K562 (cell line): Measurements from ENCODE around the gene SORT1. TPM values are rescaled to one million over a fixed set of nuclear protein-coding genes. Genes with fewer than 3 reads are reported as not detected.

Experiments used
- JUND ChIP-seq, 2 experiments: IDR thresholded peaks; 2 replicates in 1 of 2; 3 replicates in 1 of 2; pipeline ENCODE4 v1.6.1; 2011; ENCODE audit warnings: borderline replicate concordance in 2 of 2, low read depth in 2 of 2, low read length in 2 of 2, improper control_type of control experiment in 1 of 2, missing biosample characterization in 1 of 2, missing genetic modification characterization in 1 of 2, missing genetic modification reagents in 1 of 2
- KDM5B ChIP-seq: fragments of 200-600 bp; sonication (generic); IDR thresholded peaks from 2 replicates; pipeline ENCODE4 v1.6.1; 2012; ENCODE audit warnings: low read depth, mild to moderate bottlenecking, moderate library complexity, low read length, control low read depth, inconsistent platforms; ENCODE audit not compliant: insufficient replicate concordance
- LARP7 ChIP-seq: fragments of 450-650 bp; IDR thresholded peaks from 2 replicates; pipeline ENCODE4 v1.6.1; 2016
- MCM3 ChIP-seq: fragments of 450-650 bp; IDR thresholded peaks from 2 replicates; pipeline ENCODE4 v1.6.1; 2016
- MYC ChIP-seq, 2 experiments: fragments of 250-450 bp in 1 of 2; sonication (Bioruptor Pico) in 1 of 2; IDR thresholded peaks; 2 replicates each; pipeline versions ENCODE4 v1.5.1 to v1.6.1; 2012 to 2021; ENCODE audit warnings: low read depth in 2 of 2, borderline replicate concordance in 1 of 2, improper control_type of control experiment in 1 of 2, low read length in 1 of 2, mild to moderate bottlenecking in 1 of 2, moderate library complexity in 1 of 2
- NCOA2 ChIP-seq, 2 experiments: fragments of 450-650 bp; IDR thresholded peaks; 2 replicates each; pipeline ENCODE4 v1.6.1; 2018; ENCODE audit warnings: mild to moderate bottlenecking in 2 of 2, moderate library complexity in 1 of 2; ENCODE audit not compliant: partially characterized antibody in 2 of 2
- NR4A1 ChIP-seq, 2 experiments: fragments of 250-450 bp in 1 of 2; fragments of 450-650 bp in 1 of 2; sonication (Bioruptor Pico) in 1 of 2; IDR thresholded peaks; 2 replicates each; pipeline versions ENCODE4 v1.4.0 to v1.6.1; 2016 to 2020; ENCODE audit warnings: mild to moderate bottlenecking in 2 of 2, missing compliant biosample characterization in 1 of 2, missing genetic modification characterization in 1 of 2, moderate library complexity in 1 of 2
- POLR2AphosphoS2 ChIP-seq: IDR thresholded peaks from 2 replicates; pipeline ENCODE4 v1.6.1; 2012; ENCODE audit warnings: low read length, improper control_type of control experiment
- RFX7 ChIP-seq: fragments of 250-450 bp; sonication (Bioruptor Pico); IDR thresholded peaks from 2 replicates; pipeline ENCODE4 v1.5.1; 2021; ENCODE audit warnings: mild to moderate bottlenecking
- SPI1 ChIP-seq: IDR thresholded peaks from 2 replicates; pipeline ENCODE4 v1.6.1; 2011; ENCODE audit warnings: low read depth, low read length, control low read depth, borderline replicate concordance
- TAF7 ChIP-seq: fragments of 450-650 bp; IDR thresholded peaks from 2 replicates; pipeline ENCODE4 v1.6.1; 2016; ENCODE audit warnings: missing genetic modification characterization, missing compliant biosample characterization
- TEAD4 ChIP-seq, 2 experiments: sonication (generic) in 1 of 2; formaldehyde crosslinking in 1 of 2; IDR thresholded peaks; 2 replicates each; pipeline versions ENCODE4 v1.6.1 to v1.8.0; 2012 to 2022; ENCODE audit warnings: borderline replicate concordance in 1 of 2, inconsistent platforms in 1 of 2, low read length in 1 of 2, mild to moderate bottlenecking in 1 of 2, missing genetic modification reagents in 1 of 2
- ZFP1 ChIP-seq: fragments of 450-650 bp; formaldehyde crosslinking; IDR thresholded peaks from 2 replicates; pipeline ENCODE4 v1.4.0; 2020; ENCODE audit warnings: mild to moderate bottlenecking, mixed read lengths
- ZNF143 ChIP-seq: sonication (generic); formaldehyde crosslinking; IDR thresholded peaks from 2 replicates; pipeline ENCODE4 v1.9.0; 2022; ENCODE audit warnings: mild to moderate bottlenecking, missing genetic modification reagents
- ZNF217 ChIP-seq: sonication (generic); formaldehyde crosslinking; IDR thresholded peaks from 2 replicates; pipeline ENCODE4 v1.8.0; 2022; ENCODE audit warnings: mild to moderate bottlenecking, missing genetic modification reagents
- ZNF239 ChIP-seq: fragments of 250-450 bp; sonication (Bioruptor Pico); IDR thresholded peaks from 2 replicates; pipeline ENCODE4 v1.4.0; 2020; ENCODE audit warnings: mild to moderate bottlenecking
- ZNF354B ChIP-seq: fragments of 250-450 bp; sonication (Bioruptor Pico); IDR thresholded peaks from 2 replicates; pipeline ENCODE4 v1.4.0; 2020
- polyA plus RNA-seq, 8 experiments: library from polyadenylated mRNA; depleted of rRNA in 4 of 8; stranded (reverse) in 5 of 8; unstranded in 3 of 8; fragments of >200 nt; fragmentation: Nextera tagmentation in 2 of 8; fragmentation: Illumina TruSeq in 1 of 8; extraction: Ambion mirVana in 2 of 8; extraction: Trizol in 1 of 8; gene quantifications; 2 replicates each; pipeline versions ENCODE4 v1.2.1 to v1.2.3, GENCODE V29; 2011 to 2014; ENCODE audit warnings: inconsistent platforms in 1 of 8, missing spikeins in 1 of 8
- total RNA-seq, 7 experiments: library from RNA; depleted of rRNA in 6 of 7; stranded (reverse); fragments of >200 nt in 6 of 7; fragmentation: Illumina TruSeq in 2 of 7; extraction: Trizol in 2 of 7; gene quantifications; 2 replicates each; pipeline versions ENCODE4 v1.2.1 to v1.2.3, GENCODE V29; 2011 to 2021; ENCODE audit warnings: low replicate concordance in 1 of 7
- TF ChIP-seq, protein P1 (sequence below): fragments of 450-650 bp; conservative IDR thresholded peaks from 2 replicates; pipeline ENCODE4 v1.6.1; 2016; ENCODE audit warnings: missing genetic modification characterization, low read depth, mild to moderate bottlenecking, control low read depth, missing compliant biosample characterization
- TF ChIP-seq, protein P2 (sequence below): fragments of 450-650 bp; IDR thresholded peaks from 2 replicates; pipeline ENCODE4 v1.6.1; 2018; ENCODE audit not compliant: partially characterized antibody
- TF ChIP-seq, protein P3 (sequence below): fragments of 450-650 bp; formaldehyde crosslinking; IDR thresholded peaks from 2 replicates; pipeline ENCODE4 v1.4.0; 2022; ENCODE audit warnings: missing genetic modification characterization

The SORT1 gene
- total and polyA plus RNA-seq, 9 of the 15 experiments (the other 6 are each of a cell fraction or from before 2014, with no cell fraction given): 27.4 to 112 (median 65.0) TPM

DNA sequence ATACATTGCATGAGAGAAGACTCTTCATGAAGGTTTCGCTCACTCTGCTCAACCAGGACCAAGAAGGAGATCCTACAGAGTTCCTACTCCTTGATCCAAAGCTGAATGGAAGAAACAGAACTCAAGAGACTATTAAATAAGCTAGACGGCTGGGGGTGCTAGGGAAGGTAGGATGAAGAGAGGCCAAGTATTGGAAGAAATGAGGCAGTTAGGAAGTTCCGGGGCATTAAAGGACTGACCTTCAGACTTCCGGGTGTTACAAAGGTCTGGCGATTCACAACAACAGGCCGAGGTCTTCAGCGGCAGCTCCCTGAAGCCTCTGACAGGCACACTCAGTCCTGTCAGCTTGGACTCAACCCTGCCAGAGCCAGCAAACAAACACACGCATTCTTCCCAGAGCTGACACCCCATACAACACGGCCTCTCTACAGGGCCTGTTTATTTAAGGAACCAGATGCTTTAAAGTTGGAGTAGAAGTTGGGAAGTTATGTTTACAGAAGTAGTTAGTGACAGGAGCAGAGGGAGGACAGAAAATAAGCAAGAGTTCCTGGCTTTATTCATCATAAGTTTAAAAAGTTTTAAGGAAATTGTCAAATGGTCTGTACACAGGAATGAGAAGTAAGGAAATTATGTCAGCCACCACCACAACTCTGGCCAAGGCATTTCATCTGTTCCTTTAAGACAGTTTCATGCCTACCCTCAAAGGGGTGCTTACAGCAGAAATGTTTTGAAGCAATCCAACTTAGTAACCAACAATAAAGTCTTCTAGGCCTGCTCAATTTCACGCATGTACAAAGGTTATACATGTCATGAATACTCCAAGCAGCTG is 4.7 kb downstream of the SORT1 start (continued):
- TF ChIP-seq, protein P1, sequence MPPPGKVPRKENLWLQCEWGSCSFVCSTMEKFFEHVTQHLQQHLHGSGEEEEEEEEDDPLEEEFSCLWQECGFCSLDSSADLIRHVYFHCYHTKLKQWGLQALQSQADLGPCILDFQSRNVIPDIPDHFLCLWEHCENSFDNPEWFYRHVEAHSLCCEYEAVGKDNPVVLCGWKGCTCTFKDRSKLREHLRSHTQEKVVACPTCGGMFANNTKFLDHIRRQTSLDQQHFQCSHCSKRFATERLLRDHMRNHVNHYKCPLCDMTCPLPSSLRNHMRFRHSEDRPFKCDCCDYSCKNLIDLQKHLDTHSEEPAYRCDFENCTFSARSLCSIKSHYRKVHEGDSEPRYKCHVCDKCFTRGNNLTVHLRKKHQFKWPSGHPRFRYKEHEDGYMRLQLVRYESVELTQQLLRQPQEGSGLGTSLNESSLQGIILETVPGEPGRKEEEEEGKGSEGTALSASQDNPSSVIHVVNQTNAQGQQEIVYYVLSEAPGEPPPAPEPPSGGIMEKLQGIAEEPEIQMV: no peak
- TF ChIP-seq, protein P2, sequence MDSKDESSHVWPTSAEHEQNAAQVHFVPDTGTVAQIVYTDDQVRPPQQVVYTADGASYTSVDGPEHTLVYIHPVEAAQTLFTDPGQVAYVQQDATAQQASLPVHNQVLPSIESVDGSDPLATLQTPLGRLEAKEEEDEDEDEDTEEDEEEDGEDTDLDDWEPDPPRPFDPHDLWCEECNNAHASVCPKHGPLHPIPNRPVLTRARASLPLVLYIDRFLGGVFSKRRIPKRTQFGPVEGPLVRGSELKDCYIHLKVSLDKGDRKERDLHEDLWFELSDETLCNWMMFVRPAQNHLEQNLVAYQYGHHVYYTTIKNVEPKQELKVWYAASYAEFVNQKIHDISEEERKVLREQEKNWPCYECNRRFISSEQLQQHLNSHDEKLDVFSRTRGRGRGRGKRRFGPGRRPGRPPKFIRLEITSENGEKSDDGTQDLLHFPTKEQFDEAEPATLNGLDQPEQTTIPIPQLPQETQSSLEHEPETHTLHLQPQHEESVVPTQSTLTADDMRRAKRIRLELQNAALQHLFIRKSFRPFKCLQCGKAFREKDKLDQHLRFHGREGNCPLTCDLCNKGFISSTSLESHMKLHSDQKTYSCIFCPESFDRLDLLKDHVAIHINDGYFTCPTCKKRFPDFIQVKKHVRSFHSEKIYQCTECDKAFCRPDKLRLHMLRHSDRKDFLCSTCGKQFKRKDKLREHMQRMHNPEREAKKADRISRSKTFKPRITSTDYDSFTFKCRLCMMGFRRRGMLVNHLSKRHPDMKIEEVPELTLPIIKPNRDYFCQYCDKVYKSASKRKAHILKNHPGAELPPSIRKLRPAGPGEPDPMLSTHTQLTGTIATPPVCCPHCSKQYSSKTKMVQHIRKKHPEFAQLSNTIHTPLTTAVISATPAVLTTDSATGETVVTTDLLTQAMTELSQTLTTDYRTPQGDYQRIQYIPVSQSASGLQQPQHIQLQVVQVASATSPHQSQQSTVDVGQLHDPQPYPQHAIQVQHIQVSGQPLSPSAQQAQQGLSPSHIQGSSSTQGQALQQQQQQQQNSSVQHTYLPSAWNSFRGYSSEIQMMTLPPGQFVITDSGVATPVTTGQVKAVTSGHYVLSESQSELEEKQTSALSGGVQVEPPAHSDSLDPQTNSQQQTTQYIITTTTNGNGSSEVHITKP: peak; percentile 75
- TF ChIP-seq, protein P3, sequence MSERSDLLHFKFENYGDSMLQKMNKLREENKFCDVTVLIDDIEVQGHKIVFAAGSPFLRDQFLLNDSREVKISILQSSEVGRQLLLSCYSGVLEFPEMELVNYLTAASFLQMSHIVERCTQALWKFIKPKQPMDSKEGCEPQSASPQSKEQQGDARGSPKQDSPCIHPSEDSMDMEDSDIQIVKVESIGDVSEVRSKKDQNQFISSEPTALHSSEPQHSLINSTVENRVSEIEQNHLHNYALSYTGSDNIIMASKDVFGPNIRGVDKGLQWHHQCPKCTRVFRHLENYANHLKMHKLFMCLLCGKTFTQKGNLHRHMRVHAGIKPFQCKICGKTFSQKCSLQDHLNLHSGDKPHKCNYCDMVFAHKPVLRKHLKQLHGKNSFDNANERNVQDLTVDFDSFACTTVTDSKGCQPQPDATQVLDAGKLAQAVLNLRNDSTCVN (CRISPR knock-in tag): no peak
- TF ChIP-seq ZNF354B (CRISPR knock-in tag): no peak
- peak; percentile 17; the same call in 1 of the 2 replicates for TF ChIP-seq TAF7 (tag)
- TF ChIP-seq ZNF143: no peak
- no peak for TF ChIP-seq MCM3
- TF ChIP-seq ZNF239: no peak
- no peak; the same call in 1 of the 2 replicates for TF ChIP-seq NR4A1 (CRISPR knock-in tag; IDR thresholded peaks at IDR 0.05)
- no peak for TF ChIP-seq NR4A1 (tag; IDR thresholded peaks at IDR 0.05)
- TF ChIP-seq JUND (IDR thresholded peaks at IDR 0.05; ENCODE audit: borderline replicate concordance, low read depth, low read length): peak; percentile 8
- peak; percentile 51; the same call in 2 of the 3 replicates for TF ChIP-seq JUND (tag; IDR thresholded peaks at IDR 0.05; ENCODE audit: borderline replicate concordance, low read depth, low read length)
- no peak for TF ChIP-seq ZFP1
- TF ChIP-seq ZNF217 (CRISPR knock-in tag): no peak
- peak; percentile 45 for TF ChIP-seq TEAD4 (IDR thresholded peaks at IDR 0.05; ENCODE audit: low read length)
- no peak for TF ChIP-seq TEAD4 (CRISPR knock-in tag; IDR thresholded peaks at IDR 0.05; ENCODE audit: borderline replicate concordance)
- no peak for TF ChIP-seq LARP7
- TF ChIP-seq MYC (IDR thresholded peaks at IDR 0.05; ENCODE audit: low read depth, low read length): peak; percentile 56; the same call in 1 of the 2 replicates
- TF ChIP-seq MYC (CRISPR knock-in tag; IDR thresholded peaks at IDR 0.05; ENCODE audit: borderline replicate concordance, low read depth): no peak
- TF ChIP-seq NCOA2 (IDR thresholded peaks at IDR 0.05; ENCODE audit: partially characterized antibody in 2 of 2): no peak
- no peak for TF ChIP-seq RFX7 (CRISPR knock-in tag)
- TF ChIP-seq POLR2AphosphoS2: no peak
- TF ChIP-seq SPI1: peak; percentile 17; the same call in 1 of the 2 replicates
- TF ChIP-seq KDM5B: peak; percentile 73
